Fibroblast of lung (primary cell): ENCODE data around the gene MSX1. TPM values are rescaled to one million over a fixed set of nuclear protein-coding genes. Genes with fewer than 3 reads are reported as not detected.

ENCODE experiments used
- DNase-seq, 2 donors: peaks; one replicate each; pipeline versions ENCODE4 v3.0.0 to v3.0.0-alpha.2; 2010; ENCODE audit warnings: low read depth in 2 of 2
- H2AFZ ChIP-seq: 2 replicates; pipeline ENCODE4 v1.5.1; 2012; ENCODE audit warnings: low read length, control low read depth, inconsistent platforms
- H3K27ac ChIP-seq: 2 replicates; pipeline ENCODE4 v1.5.1; 2011; ENCODE audit warnings: low read length, control low read depth; ENCODE audit not compliant: insufficient read depth
- H3K27me3 ChIP-seq: 2 replicates; pipeline ENCODE4 v1.5.1; 2011; ENCODE audit warnings: mild to moderate bottlenecking, low read length; ENCODE audit not compliant: control insufficient read depth, insufficient read depth
- H3K36me3 ChIP-seq: 2 replicates; pipeline ENCODE4 v1.5.1; 2011; ENCODE audit warnings: low read length; ENCODE audit not compliant: control insufficient read depth, insufficient read depth
- H3K4me1 ChIP-seq: 2 replicates; pipeline ENCODE4 v1.5.1; 2011; ENCODE audit warnings: low read length; ENCODE audit not compliant: control insufficient read depth, insufficient read depth; ENCODE audit errors: extremely low read depth
- H3K4me2 ChIP-seq: 2 replicates; pipeline ENCODE4 v1.5.1; 2011; ENCODE audit warnings: low read length, control low read depth; ENCODE audit not compliant: insufficient read depth; ENCODE audit errors: extremely low read depth
- H3K4me3 ChIP-seq, 4 experiments: fragments of 200-600 bp in 1 of 4; sonication (generic) in 1 of 4; replicated peaks in 1 of 4; 2 replicates each; pipeline ENCODE4 v1.5.1; 2011 to 2016; ENCODE audit warnings: low read length in 4 of 4, low read depth in 3 of 4, mild to moderate bottlenecking in 3 of 4, control low read depth in 2 of 4, inconsistent platforms in 1 of 4, mixed read lengths in 1 of 4; ENCODE audit not compliant: insufficient read depth in 1 of 4; ENCODE audit errors: control extremely low read depth in 1 of 4
- H3K79me2 ChIP-seq: 2 replicates; pipeline ENCODE4 v1.5.1; 2012; ENCODE audit warnings: mild to moderate bottlenecking, low read length, inconsistent platforms; ENCODE audit not compliant: control insufficient read depth, insufficient read depth
- H3K9ac ChIP-seq: 2 replicates; pipeline ENCODE4 v1.5.1; 2011; ENCODE audit warnings: mild to moderate bottlenecking, low read length, control low read depth; ENCODE audit not compliant: insufficient read depth
- H3K9me3 ChIP-seq: 2 replicates; pipeline ENCODE4 v1.5.1; 2012; ENCODE audit warnings: low read depth, low read length; ENCODE audit not compliant: control insufficient read depth, insufficient read depth
- H4K20me1 ChIP-seq: 2 replicates; pipeline ENCODE4 v1.5.1; 2011; ENCODE audit warnings: low read length; ENCODE audit not compliant: control insufficient read depth, insufficient read depth; ENCODE audit errors: extremely low read depth
- CTCF ChIP-seq, 2 donors: IDR thresholded peaks in 1 of 2; conservative IDR thresholded peaks in 1 of 2; 1 replicate in 1 of 2; 2 replicates in 1 of 2; pipeline ENCODE4 v1.5.1; 2011 to 2012; ENCODE audit warnings: low read length in 2 of 2, control low read depth in 1 of 2, inconsistent platforms in 1 of 2, low read depth in 1 of 2, mild to moderate bottlenecking in 1 of 2
- EZH2 ChIP-seq: IDR thresholded peaks from 2 replicates; pipeline ENCODE4 v1.5.1; 2012; ENCODE audit warnings: low read length, control low read depth, mild to moderate bottlenecking; ENCODE audit errors: missing control alignments
- polyA plus RNA-seq, 2 donors: library from polyadenylated mRNA; depleted of rRNA in 1 of 2; stranded (reverse) in 1 of 2; unstranded in 1 of 2; fragments of >200 nt; gene quantifications; 2 replicates each; pipeline ENCODE4 v1.2.1, GENCODE V29; 2011 to 2012; ENCODE audit warnings: missing spikeins in 1 of 2
- total RNA-seq: library from RNA; depleted of rRNA; stranded (reverse); fragments of >200 nt; gene quantifications from 2 replicates; pipeline ENCODE4 v1.2.1, GENCODE V29; 2014

Gene MSX1
- total and polyA plus RNA-seq, 2 donors (not counting 1 experiment from before 2014, with no cell fraction given) = 1.3 to 2.1 TPM

DNA sequence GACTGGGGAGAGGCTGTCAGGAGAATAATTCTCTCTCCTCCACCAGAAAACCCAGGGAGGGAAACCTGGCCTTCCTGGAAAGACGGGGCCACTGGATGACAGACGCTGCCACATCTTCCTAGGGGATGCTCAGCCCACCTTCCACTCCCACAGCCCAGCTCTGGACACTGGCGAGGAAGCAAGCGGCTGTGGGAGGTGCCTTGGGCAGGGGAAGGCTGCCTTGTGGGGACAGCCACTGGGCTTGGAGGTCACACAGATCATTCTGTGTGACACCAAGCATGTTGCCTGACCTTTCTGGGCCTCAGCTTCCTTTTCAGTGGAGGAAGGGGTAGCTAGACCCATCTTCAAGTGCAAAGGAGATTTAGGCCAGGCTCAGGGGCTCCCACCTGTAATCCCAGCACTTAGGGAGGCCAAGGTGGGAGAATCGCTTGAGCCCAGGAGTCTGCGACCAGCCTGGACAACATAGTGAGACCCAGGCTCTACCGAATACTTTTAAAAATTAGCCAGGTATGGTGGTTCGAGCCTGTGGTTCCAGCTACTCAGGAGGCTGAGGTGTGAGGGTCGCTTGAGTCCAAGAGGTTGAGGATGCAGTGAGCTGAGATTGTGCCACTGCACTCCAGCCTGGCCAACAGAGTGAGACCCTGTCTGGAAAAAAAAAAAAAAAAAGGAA is 9.8 kb upstream of the MSX1 start:
- Histone ChIP-seq H2AFZ (no peak overlapping the region), H3K27ac (no peak overlapping the region), H3K79me2 (no peaks in the 10 kb centered on the region), H3K4me3 (no peak overlapping the region), H3K36me3 (no peaks in the 10 kb centered on the region), H3K4me2 (no peak overlapping the region), H4K20me1 (no peaks in the 10 kb centered on the region), H3K27me3 (no peaks in the 10 kb centered on the region), H3K9me3 (no peaks in the 10 kb centered on the region), H3K4me1 (peaks cover 6% of the 10 kb centered on the region), H3K9ac (no peak overlapping the region)
- TF ChIP-seq EZH2 = no peak
- no peak for TF ChIP-seq CTCF (conservative IDR thresholded peaks at IDR 0.05 in 1 of 2, IDR thresholded peaks at IDR 0.05 in 1 of 2; ENCODE audit: low read depth in 1 of 2, low read length in 2 of 2)
- DNase-seq = no peak

GRCh38 chr4:4851081-4851480 is 8.4 kb upstream of the MSX1 start:
- Histone ChIP-seq H3K4me1 (peaks cover 6% of the 10 kb centered on the region), H3K79me2 (no peaks in the 10 kb centered on the region), H3K36me3 (no peaks in the 10 kb centered on the region), H3K9me3 (no peaks in the 10 kb centered on the region), H3K27ac (no peak overlapping the region), H3K4me3 (no peak overlapping the region), H3K4me2 (no peak overlapping the region), H2AFZ (no peak overlapping the region), H3K27me3 (peaks cover 9% of the 10 kb centered on the region), H4K20me1 (no peaks in the 10 kb centered on the region), H3K9ac (no peak overlapping the region)
- TF ChIP-seq CTCF (conservative IDR thresholded peaks at IDR 0.05 in 1 of 2, IDR thresholded peaks at IDR 0.05 in 1 of 2; ENCODE audit: low read depth in 1 of 2, low read length in 2 of 2) = no peak
- no peak for DNase-seq

- no peak for DNase-seq
- TF ChIP-seq CTCF (conservative IDR thresholded peaks at IDR 0.05 in 1 of 2, IDR thresholded peaks at IDR 0.05 in 1 of 2; ENCODE audit: low read depth in 1 of 2, low read length in 2 of 2) (no peak), EZH2 (no peak)
- Histone ChIP-seq H3K9me3 (no peaks in the 10 kb centered on the region), H3K4me3 (no peak overlapping the region), H3K4me1 (peaks cover 6% of the 10 kb centered on the region), H3K36me3 (no peaks in the 10 kb centered on the region), H3K27ac (no peak overlapping the region), H4K20me1 (no peaks in the 10 kb centered on the region), H3K4me2 (no peak overlapping the region), H3K27me3 (peaks cover 10% of the 10 kb centered on the region), H2AFZ (no peak overlapping the region), H3K9ac (no peak overlapping the region), H3K79me2 (no peaks in the 10 kb centered on the region)
These were observed 7.6 kb upstream of the MSX1 start for GRCh38 chr4:4851906-4852305.
